RWPE1 (cell line): ENCODE results near the gene IFT88.

ENCODE experiments used
- CTCF ChIA-PET: fragments of 350-600 bp; sonication (Branson Sonifier 250); formaldehyde crosslinking; extraction: SDS; loops from one replicate; lab custom pipeline; 2021; lab: Yijun Ruan, JAX
- POLR2A ChIA-PET: fragments of 400-600 bp; formaldehyde crosslinking; extraction: SDS; loops from one replicate; lab custom pipeline; 2020; ENCODE audit warnings: antibody characterized with exemption; ENCODE audit not compliant: low non-redundant PET; lab: Yijun Ruan, JAX
- DNase-seq: peaks from one replicate; pipeline ENCODE4 v3.0.0; 2012; ENCODE audit warnings: low spot score
- H3K27ac ChIP-seq: fragments of 450-650 bp; 2 replicates; pipeline ENCODE4 v1.5.1; 2017
- CTCF ChIP-seq: fragments of 450-650 bp; conservative IDR thresholded peaks from 2 replicates; pipeline ENCODE4 v1.5.1; 2017; ENCODE audit warnings: low read depth, mild to moderate bottlenecking

Gene IFT88

GRCh38 chr13:20701461-20701860 lies 134.5 kb downstream of the IFT88 start:
- CTCF ChIA-PET = interaction anchor here (0.7 kb wide), 1 partner anchor 343 kb away, joined by 5 read pairs; no protein-coding TSS in a partner anchor
- POLR2A ChIA-PET = no interaction called here
- no peak for DNase-seq
- H3K27ac ChIP-seq = no peak overlapping the region
- TF ChIP-seq CTCF = no peak

GRCh38 chr13:20702530-20702914 lies 135.6 kb downstream of the IFT88 start:
- no peak for TF ChIP-seq CTCF
- ChIA-PET CTCF (no interaction called here), POLR2A (no interaction called here)
- no peak for DNase-seq
- H3K27ac ChIP-seq = no peak overlapping the region

DNA sequence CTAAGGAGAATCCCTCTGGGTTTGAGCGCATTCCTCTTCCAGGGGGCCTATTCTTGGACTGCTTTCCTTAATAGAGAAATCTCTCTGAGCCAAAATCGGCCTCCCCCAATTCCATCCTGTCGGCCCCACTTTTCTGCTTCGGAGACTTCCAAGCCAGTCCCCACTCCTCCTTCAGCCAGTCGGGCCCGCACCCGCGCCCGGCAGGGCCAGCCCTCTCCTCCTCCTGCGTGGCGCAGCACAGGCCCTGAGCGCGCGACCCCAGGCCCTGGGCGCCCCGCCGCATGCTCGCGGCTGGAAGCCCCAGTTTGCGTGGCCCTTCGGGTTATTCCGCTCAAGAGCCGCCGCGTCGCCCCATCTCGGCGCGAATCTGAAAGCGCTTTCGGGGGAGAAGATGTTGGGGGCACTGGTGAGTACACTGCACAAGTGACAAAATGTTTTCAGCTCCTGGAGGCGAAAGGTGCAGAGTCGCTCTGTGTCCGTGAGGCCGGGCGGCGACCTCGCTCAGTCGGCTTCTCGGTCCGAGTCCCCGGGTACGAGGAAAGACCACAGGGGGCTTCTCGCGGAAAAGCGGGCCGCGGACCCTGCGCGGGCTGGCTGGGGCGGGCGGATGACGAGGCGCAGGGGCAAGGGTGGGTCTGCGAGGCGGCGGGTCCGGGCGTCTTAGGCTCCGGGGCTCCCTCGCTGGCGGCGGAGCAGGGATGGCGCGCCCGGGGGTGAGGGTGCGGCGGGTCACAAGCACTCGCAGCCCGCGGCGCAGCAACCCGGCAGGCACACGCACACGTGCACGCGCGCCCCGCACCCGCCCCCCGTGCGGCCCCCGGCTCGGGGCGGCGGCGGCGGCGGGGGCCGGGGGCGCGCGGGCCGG lies 136.2 kb downstream of the IFT88 start, which contains the start of gene IL17D:
TSS of gene IL17D (plus strand) at position 785 of the 865 bp plus-strand sequence. CDS start 303 bp downstream, outside the sequence.
- CTCF ChIA-PET = interaction anchor here (0.5 to 1.1 kb wide), 4 partner anchors 14 to 539 kb away, joined by 3 read pairs; no protein-coding TSS in a partner anchor
- no peak for TF ChIP-seq CTCF
- peak; percentile 32 for DNase-seq
- POLR2A ChIA-PET = no interaction called here
- peak within 1 kb of the TSS; percentile 33; the same call in 1 of the 2 replicates for H3K27ac ChIP-seq

DNA sequence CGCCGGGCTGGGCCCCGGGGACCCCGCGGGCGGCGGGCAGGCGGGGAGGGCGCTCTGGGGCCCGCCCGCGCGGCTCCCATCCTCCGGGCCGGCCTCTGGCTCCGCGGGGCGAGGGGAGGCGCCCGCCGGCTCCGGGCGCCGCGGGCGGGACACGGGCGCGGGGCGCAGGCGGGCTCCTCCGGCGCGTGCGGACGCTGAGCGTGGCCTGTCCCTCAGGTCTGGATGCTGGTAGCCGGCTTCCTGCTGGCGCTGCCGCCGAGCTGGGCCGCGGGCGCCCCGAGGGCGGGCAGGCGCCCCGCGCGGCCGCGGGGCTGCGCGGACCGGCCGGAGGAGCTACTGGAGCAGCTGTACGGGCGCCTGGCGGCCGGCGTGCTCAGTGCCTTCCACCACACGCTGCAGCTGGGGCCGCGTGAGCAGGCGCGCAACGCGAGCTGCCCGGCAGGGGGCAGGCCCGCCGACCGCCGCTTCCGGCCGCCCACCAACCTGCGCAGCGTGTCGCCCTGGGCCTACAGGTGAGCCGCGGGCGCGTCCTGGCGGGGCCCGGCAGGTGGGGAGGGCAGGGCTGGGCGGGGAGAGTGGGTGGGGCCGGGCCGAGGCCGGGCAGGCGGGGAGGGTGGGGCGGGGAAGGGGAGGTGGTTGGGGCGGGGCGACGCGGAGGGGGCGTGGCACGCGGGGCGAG lies 137.0 kb downstream of the IFT88 start:
- peak; percentile 88 for DNase-seq
- CTCF ChIA-PET = interaction anchor here (0.5 to 1.1 kb wide), 6 partner anchors 15 to 540 kb away, joined by 3 read pairs; no protein-coding TSS in a partner anchor
- H3K27ac ChIP-seq = peak overlapping the region; percentile 33; the same call in 1 of the 2 replicates
- POLR2A ChIA-PET = no interaction called here
- TF ChIP-seq CTCF = peak; percentile 66

DNA sequence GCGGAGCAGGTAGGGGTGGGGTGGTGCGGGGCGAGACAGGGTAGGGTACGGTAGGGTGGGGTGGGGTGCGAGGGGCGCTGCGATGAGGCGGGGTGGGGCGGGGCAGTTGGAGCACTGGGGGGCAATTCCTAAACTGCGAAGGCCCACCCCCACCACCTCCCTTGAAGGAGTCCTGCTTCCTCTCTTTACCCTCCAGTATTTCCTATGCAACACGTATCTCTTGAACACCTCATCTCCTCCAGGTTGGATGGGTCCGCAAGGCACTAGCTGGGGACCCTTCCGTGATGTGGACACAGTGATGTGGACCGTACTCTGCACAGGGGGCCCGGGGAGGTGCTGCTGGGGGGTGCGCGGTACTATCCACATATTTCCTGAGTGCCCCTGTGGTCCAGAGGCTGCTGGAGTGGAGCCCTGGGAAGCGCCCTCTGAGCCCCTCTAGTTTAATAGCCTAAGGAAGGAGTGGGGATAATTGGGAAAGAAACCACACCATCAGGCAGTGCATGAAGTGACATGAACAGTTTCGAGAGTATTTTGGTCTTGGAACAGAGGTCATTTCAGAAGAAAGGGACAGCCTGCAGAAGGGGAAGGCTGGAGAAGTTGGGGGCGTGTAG lies 137.6 kb downstream of the IFT88 start:
- DNase-seq = no peak
- POLR2A ChIA-PET = no interaction called here
- H3K27ac ChIP-seq = peak overlapping the region; percentile 33; the same call in 1 of the 2 replicates
- CTCF ChIA-PET = interaction anchor here (0.7 to 1.1 kb wide), 5 partner anchors 16 to 541 kb away, joined by 3 read pairs; no protein-coding TSS in a partner anchor
- TF ChIP-seq CTCF = no peak

DNA sequence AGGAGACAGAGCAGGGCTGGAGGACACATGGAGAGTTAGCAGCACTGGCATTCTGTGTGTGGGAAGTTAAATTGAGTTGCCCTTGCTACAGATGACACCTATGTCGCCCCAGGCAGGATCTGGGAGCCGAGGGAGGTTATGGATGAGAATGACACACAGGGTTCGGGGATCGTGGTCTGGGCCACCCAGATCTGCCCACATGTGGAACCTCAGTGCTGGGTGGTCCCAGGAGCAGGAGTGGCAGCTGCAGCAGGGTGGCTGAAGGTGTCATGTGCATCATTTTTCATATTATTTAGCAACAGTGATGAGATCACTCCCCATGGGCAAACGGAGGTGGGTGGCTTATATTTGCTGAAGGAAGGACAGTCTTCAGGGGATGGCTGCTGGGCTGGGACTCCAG lies 139.7 kb downstream of the IFT88 start:
- CTCF ChIA-PET = interaction anchor here (0.6 kb wide), 1 partner anchor 183 kb away, joined by 3 read pairs; no protein-coding TSS in a partner anchor
- POLR2A ChIA-PET = interaction anchor here (0.7 kb wide), 1 partner anchor 135 kb away, joined by 16 read pairs; no protein-coding TSS in a partner anchor

More for the DNA sequence above, 139.7 kb downstream of the IFT88 start:
- H3K27ac ChIP-seq = no peak overlapping the region
- DNase-seq = no peak
- TF ChIP-seq CTCF = no peak
